CD4-positive, alpha-beta T cell treated with Interleukin-15 for 4 hours (primary cell): Measurements from ENCODE around the gene TTLL7.

Experiments
- DNase-seq: peaks from one replicate; pipeline ENCODE4 v3.0.0-alpha.2; 2020; ENCODE audit warnings: low spot score

TTLL7 gene

GRCh38 chr1:83998498-83999315 lies at the start of gene TTLL7:
Gene TTLL7 (minus strand): TSS chr1:83999132. CDS start chr1:83952211, 46,921 bp downstream.
- DNase-seq = peak; percentile 43

- DNase-seq = no peak
These were observed 43.5 kb upstream of the TTLL7 start for GRCh38 chr1:84042461-84042860.

- no peak for DNase-seq
These were observed 39.1 kb upstream of the TTLL7 start for GRCh38 chr1:84037758-84038611.

- DNase-seq = no peak
These were observed 32.9 kb upstream of the TTLL7 start for GRCh38 chr1:84031802-84032327.

- no peak for DNase-seq
These were observed 28.4 kb upstream of the TTLL7 start for GRCh38 chr1:84027368-84027767.

- DNase-seq = no peak
These were observed 27.0 kb upstream of the TTLL7 start for GRCh38 chr1:84025966-84026365.

- no peak for DNase-seq
These were observed 22.9 kb upstream of the TTLL7 start for GRCh38 chr1:84021822-84022221.

GRCh38 chr1:84020151-84020550 lies 21.2 kb upstream of the TTLL7 start:
- no peak for DNase-seq

- no peak for DNase-seq
These were observed 20.3 kb upstream of the TTLL7 start for GRCh38 chr1:84019217-84019616.

GRCh38 chr1:84013708-84014107 lies 14.8 kb upstream of the TTLL7 start:
- no peak for DNase-seq

- DNase-seq = no peak
These were observed 13.1 kb upstream of the TTLL7 start for GRCh38 chr1:84012018-84012417.

GRCh38 chr1:84010136-84010535 lies 11.2 kb upstream of the TTLL7 start:
- no peak for DNase-seq

GRCh38 chr1:84008631-84009030 lies 9.7 kb upstream of the TTLL7 start:
- DNase-seq = no peak

- DNase-seq = no peak
These were observed 7.7 kb upstream of the TTLL7 start for GRCh38 chr1:84006591-84006990.

- no peak for DNase-seq
These were observed 2.6 kb upstream of the TTLL7 start for GRCh38 chr1:84001501-84001900.

GRCh38 chr1:84000954-84001495 lies 2.1 kb upstream of the TTLL7 start:
- DNase-seq = no peak

GRCh38 chr1:84000196-84000885 lies 1.4 kb upstream of the TTLL7 start:
- DNase-seq = no peak

- no peak for DNase-seq
These were observed 436 bp upstream of the TTLL7 start for GRCh38 chr1:83999316-83999819.

GRCh38 chr1:83998205-83998497 lies 781 bp downstream of the TTLL7 start:
- no peak for DNase-seq

GRCh38 chr1:83997631-83998030 lies 1.3 kb downstream of the TTLL7 start:
- no peak for DNase-seq

GRCh38 chr1:83996621-83997020 lies 2.3 kb downstream of the TTLL7 start:
- DNase-seq = no peak

GRCh38 chr1:83996191-83996590 lies 2.7 kb downstream of the TTLL7 start:
- no peak for DNase-seq
